CD4-positive, alpha-beta memory T cell (primary cell): ENCODE data around the gene CEACAM16. TPM values are rescaled to one million over a fixed set of nuclear protein-coding genes. Genes with fewer than 3 reads are reported as not detected.

Experiments used
- CTCF ChIA-PET: fragments of 350-600 bp; sonication (Branson Sonifier 250); formaldehyde crosslinking; loops from one replicate; lab custom pipeline; 2021; ENCODE audit warnings: inconsistent platforms; ENCODE audit not compliant: partially characterized antibody; lab: Charles Lee
- POLR2A ChIA-PET: fragments of 350-600 bp; sonication (Branson Sonifier 250); formaldehyde crosslinking; loops from one replicate; lab custom pipeline; 2021; ENCODE audit not compliant: partially characterized antibody; lab: Charles Lee
- DNase-seq, 5 donors: peaks; one replicate each; pipeline versions ENCODE4 v3.0.0 to v3.0.0-alpha.2; 2020 to 2022; ENCODE audit warnings: mixed read lengths in 1 of 5
- H3K27ac ChIP-seq: one replicate; pipeline ENCODE4 v1.7.0; 2013; ENCODE audit warnings: low read depth, low read length
- H3K27me3 ChIP-seq: 2 replicates; pipeline ENCODE4 v1.7.0; 2013; ENCODE audit warnings: mild to moderate bottlenecking, low read length, moderate library complexity; ENCODE audit not compliant: insufficient read depth
- H3K36me3 ChIP-seq: 2 replicates; pipeline ENCODE4 v1.7.0; 2013; ENCODE audit warnings: mild to moderate bottlenecking, low read length, moderate library complexity; ENCODE audit not compliant: insufficient read depth
- H3K4me1 ChIP-seq: 2 replicates; pipeline ENCODE4 v1.7.0; 2013; ENCODE audit warnings: mild to moderate bottlenecking, low read length, moderate library complexity; ENCODE audit not compliant: insufficient read depth
- H3K4me3 ChIP-seq, 2 donors: one replicate each; pipeline ENCODE4 v1.7.0; 2013; ENCODE audit warnings: low read length in 2 of 2, mild to moderate bottlenecking in 1 of 2
- H3K9me3 ChIP-seq, 2 donors: one replicate each; pipeline ENCODE4 v1.7.0; 2013; ENCODE audit warnings: low read length in 2 of 2, control low read depth in 1 of 2; ENCODE audit not compliant: control insufficient read depth in 1 of 2
- H3K27ac Mint-ChIP-seq, 7 donors: one replicate each; pipeline ENCODE4 v1.8.0; 2020 to 2021; ENCODE audit warnings: mixed read lengths in 7 of 7, mild to moderate bottlenecking in 6 of 7, inconsistent platforms in 3 of 7, moderate library complexity in 3 of 7
- H3K27me3 Mint-ChIP-seq, 2 donors: one replicate each; pipeline ENCODE4 v1.8.0; 2020 to 2021; ENCODE audit warnings: mixed read lengths in 2 of 2
- H3K36me3 Mint-ChIP-seq, 2 donors: one replicate each; pipeline ENCODE4 v1.8.0; 2020 to 2021; ENCODE audit warnings: mixed read lengths in 2 of 2, inconsistent platforms in 1 of 2, mild to moderate bottlenecking in 1 of 2
- H3K4me1 Mint-ChIP-seq, 4 donors: one replicate each; pipeline ENCODE4 v1.8.0; 2020 to 2021; ENCODE audit warnings: mixed read lengths in 4 of 4, mild to moderate bottlenecking in 1 of 4
- H3K4me3 Mint-ChIP-seq, 8 donors: one replicate each; pipeline ENCODE4 v1.8.0; 2020 to 2021; ENCODE audit warnings: mixed read lengths in 8 of 8, mild to moderate bottlenecking in 7 of 8, moderate library complexity in 6 of 8, inconsistent platforms in 3 of 8
- H3K9me3 Mint-ChIP-seq, 8 donors: one replicate each; pipeline ENCODE4 v1.8.0; 2020 to 2021; ENCODE audit warnings: mixed read lengths in 8 of 8, mild to moderate bottlenecking in 5 of 8, inconsistent platforms in 3 of 8, moderate library complexity in 1 of 8
- intact Hi-C: fragments of 100-400 bp; cut with micrococcal nuclease; formaldehyde crosslinking; loops from one replicate; pipeline ENCODE4 v1.15.1; 2023
- polyA plus RNA-seq, 2 donors: library from polyadenylated mRNA; unstranded; fragments of 300-500 nt; fragmentation: Illumina TruSeq; gene quantifications; one replicate each; pipeline ENCODE4 v1.2.3, GENCODE V29; 2021
- total RNA-seq, 2 experiments: library from RNA; stranded (reverse); gene quantifications; one replicate each; pipeline ENCODE4 v1.2.3, GENCODE V29; 2021

The CEACAM16 gene
- total and polyA plus RNA-seq, 4 experiments from 2014 or later = not detected

DNA sequence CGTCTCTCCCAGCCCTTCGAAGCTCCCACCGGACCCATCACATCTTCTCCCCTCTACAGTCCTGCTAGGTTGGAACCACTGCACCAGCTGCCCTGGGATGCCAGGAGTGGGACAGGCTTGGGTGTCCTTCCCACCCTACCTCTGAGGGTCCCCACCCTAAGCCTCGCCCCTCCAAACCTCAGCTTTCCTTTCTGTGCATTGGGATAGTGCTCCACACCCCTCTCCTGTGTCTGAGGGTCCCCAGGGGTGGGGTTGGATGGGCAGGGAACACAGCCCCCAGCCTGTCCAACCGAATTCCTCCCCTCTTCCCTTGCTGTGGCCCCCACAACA is 47.6 kb downstream of the CEACAM16 start:
- Mint-ChIP-seq H3K36me3 (peaks cover 5 to 23% of the 10 kb centered on the region in 2 donors), H3K27me3 (no peaks in the 10 kb centered on the region), H3K4me3 (peak overlapping the region; percentile 70 to 99 (median 91)), H3K9me3 (peaks cover 0 to 2% (median 0%) of the 10 kb centered on the region in 8 donors), H3K27ac (peak overlapping the region; percentile 85 to 100 (median 97)), H3K4me1 (peaks cover 27 to 63% (median 40%) of the 10 kb centered on the region in 4 donors)
- peak in 1 of 5 donors; percentile 20 for DNase-seq
- H3K4me1 ChIP-seq = peaks cover 38% of the 10 kb centered on the region
- CTCF ChIA-PET = no interaction called here
- no peak overlapping the region for H3K4me3 ChIP-seq
- no peaks in the 10 kb centered on the region for H3K27me3 ChIP-seq
- no peaks in the 10 kb centered on the region for H3K36me3 ChIP-seq
- H3K27ac ChIP-seq = peak overlapping the region; percentile 98
- POLR2A ChIA-PET = interaction anchor here (1.1 kb wide), 1 partner anchor 9 kb away, joined by 3 read pairs; no protein-coding TSS in a partner anchor
- intact Hi-C loops = loop anchor here (5.0 kb wide), 2 partner anchors 146 to 256 kb away; partner anchors contain the start of genes RELB and TOMM40
- H3K9me3 ChIP-seq = no peaks in the 10 kb centered on the region

DNA sequence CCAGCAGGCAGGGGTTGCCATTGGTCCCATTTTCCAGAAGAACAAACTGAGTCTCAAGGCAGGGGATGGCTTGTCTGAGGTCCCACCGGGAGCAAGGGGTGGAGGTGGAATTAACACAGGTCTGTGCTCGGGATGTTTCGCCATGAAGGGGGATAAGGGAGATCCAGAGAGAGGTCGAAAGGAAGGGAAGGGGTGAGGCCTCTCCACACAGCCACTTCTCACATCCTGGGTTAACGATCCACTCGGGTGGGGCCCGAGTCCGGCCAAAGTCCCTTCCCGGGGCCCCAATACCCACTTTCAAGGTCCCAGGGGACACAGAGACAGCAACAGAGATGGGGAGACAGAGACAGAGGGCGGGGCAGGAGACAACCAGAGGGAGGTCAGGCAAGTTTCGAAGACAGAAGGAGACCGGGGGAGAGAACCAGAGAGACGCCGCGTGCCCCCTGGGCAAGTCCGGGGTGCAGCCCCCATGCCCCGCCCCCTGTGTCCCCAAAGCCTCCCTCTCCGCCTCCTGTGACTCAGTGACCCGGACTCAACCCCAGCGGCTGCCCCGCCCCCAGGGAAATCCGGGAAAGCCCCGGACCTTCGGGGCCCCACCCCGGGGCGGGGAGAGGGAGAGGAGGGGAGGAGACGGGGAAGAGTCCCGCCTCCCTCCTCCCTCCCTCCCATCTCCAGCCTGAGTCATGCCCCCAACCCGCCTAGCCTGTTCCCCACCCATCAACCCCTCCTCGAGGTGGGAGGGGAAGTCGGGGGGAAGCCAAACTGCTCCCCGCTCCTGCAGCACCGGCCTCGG is 48.2 kb downstream of the CEACAM16 start:
- Histone ChIP-seq H3K4me1 (peaks cover 44% of the 10 kb centered on the region), H3K27ac (peak overlapping the region; percentile 98), H3K9me3 (no peaks in the 10 kb centered on the region), H3K4me3 (peak overlapping the region; percentile 66), H3K36me3 (no peaks in the 10 kb centered on the region), H3K27me3 (no peaks in the 10 kb centered on the region)
- peaks cover 6 to 28% of the 10 kb centered on the region in 2 donors for H3K36me3 Mint-ChIP-seq
- ChIA-PET CTCF (no interaction called here), POLR2A (no interaction called here)
- peak overlapping the region; percentile 85 to 100 (median 97) for H3K27ac Mint-ChIP-seq
- H3K4me1 Mint-ChIP-seq = peaks cover 30 to 67% (median 45%) of the 10 kb centered on the region in 4 donors
- intact Hi-C loops = loop anchor here (1.0 to 5.0 kb wide), 3 partner anchors 23 to 255 kb away; partner anchors contain the start of genes RELB and TOMM40
- peaks cover 0 to 2% (median 0%) of the 10 kb centered on the region in 8 donors for H3K9me3 Mint-ChIP-seq
- H3K4me3 Mint-ChIP-seq = peak overlapping the region; percentile 89 to 99 (median 96)
- peak; percentile 81 to 95 (median 86) for DNase-seq
- no peaks in the 10 kb centered on the region for H3K27me3 Mint-ChIP-seq

DNA sequence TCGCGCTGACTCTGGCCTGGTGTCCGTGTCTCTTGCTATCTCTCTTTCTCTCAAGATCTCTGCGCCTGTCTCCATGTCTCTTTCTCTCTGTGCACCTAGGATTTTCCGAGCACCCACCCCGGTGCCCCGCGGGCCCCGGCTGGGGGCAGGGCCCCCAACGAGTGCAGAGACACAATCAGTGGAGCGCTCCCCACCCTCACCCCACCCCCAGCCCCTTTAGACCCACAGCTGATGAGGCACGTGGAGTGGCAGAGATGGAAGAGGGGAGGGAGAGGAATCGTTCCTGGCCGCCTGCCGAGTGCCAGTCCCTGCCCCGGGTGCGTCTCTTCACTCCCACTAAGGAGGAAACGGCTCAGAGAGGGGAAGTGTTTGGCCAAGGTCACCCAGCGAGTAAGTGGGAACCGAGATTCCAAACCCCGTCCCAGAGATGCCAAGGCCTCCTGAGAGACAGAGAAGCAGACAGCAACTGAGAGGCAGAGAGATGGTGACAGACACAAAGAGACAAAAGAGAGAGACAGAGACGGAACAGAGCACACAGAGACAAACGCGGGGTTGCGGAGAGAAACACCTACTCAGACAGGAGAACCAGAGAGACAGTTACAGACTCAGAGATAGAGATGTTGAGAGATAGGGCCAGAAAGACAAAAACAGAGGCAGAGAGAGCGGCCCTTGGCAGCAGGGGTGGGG is 48.9 kb downstream of the CEACAM16 start:
- Mint-ChIP-seq H3K4me1 (peaks cover 38 to 67% (median 51%) of the 10 kb centered on the region in 4 donors), H3K27me3 (no peaks in the 10 kb centered on the region), H3K27ac (peak overlapping the region; percentile 85 to 100 (median 97)), H3K4me3 (peak overlapping the region; percentile 89 to 99 (median 96)), H3K9me3 (peaks cover 0 to 2% (median 0%) of the 10 kb centered on the region in 8 donors), H3K36me3 (peaks cover 13 to 36% of the 10 kb centered on the region in 2 donors)
- ChIA-PET CTCF (no interaction called here), POLR2A (no interaction called here)
- peak in 1 of 5 donors; percentile 67 for DNase-seq
- Histone ChIP-seq H3K36me3 (no peaks in the 10 kb centered on the region), H3K27ac (peak overlapping the region; percentile 98), H3K4me3 (peak overlapping the region; percentile 66), H3K4me1 (peaks cover 51% of the 10 kb centered on the region), H3K27me3 (no peaks in the 10 kb centered on the region), H3K9me3 (no peaks in the 10 kb centered on the region)
- intact Hi-C loops = loop anchor here (1.0 to 5.0 kb wide), 3 partner anchors 22 to 254 kb away; partner anchors contain the start of genes RELB and TOMM40

DNA sequence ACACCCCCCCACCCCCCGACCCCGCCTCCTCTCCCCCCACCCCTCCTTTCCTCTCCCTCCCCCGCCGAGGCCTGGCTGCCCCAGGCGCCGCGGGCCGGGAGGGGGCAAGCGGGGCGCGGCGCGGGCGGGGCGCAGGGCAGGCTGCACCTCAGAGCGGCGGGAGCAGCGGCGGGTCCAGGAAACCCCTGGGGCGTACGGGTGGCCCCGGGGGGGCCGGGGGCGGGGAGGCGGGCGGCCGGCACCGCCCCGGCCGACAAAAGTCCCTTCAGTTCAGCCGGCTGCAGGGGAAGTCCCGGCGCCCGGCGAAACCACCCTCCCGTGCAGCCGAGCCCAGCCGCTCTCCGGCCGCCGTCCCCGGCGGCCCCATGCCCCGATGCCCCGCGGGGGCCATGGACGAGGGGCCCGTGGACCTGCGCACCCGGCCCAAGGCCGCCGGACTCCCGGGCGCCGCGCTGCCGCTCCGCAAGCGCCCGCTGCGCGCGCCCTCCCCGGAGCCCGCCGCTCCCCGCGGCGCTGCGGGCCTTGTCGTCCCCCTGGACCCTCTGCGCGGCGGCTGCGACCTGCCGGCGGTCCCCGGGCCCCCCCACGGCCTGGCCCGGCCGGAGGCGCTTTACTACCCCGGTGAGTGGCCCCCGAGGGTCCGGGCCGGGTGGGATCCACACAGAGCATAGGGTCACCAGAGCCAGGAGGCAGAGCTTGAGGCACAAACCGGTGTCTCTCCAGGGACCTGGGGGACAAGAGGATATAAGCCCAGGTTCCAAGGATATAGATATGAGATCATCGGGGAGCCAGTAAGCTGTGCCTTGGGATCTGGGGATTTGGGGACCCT is 49.7 kb downstream of the CEACAM16 start, which contains the start of gene BCL3:
Gene BCL3, plus strand, starts transcription at position 283 of the 829 bp plus-strand sequence. Its CDS starts 83 bp downstream, at position 366.
- peak; percentile 77 to 85 (median 83) for DNase-seq
- H3K36me3 ChIP-seq = no peaks in the 10 kb centered on the region
- H3K27me3 Mint-ChIP-seq = no peaks in the 10 kb centered on the region
- peaks cover 38 to 72% (median 51%) of the 10 kb centered on the region in 4 donors for H3K4me1 Mint-ChIP-seq
- CTCF ChIA-PET = interaction anchor here (1.0 to 2.9 kb wide), 4 partner anchors 18 to 25 kb away, joined by 3 to 16 read pairs (median 7); no protein-coding TSS in a partner anchor
- peak within 1 kb of the TSS; percentile 97 to 100 (median 98) for H3K27ac Mint-ChIP-seq
- H3K9me3 Mint-ChIP-seq = peaks cover 0 to 2% (median 0%) of the 10 kb centered on the region in 8 donors
- H3K27ac ChIP-seq = peak within 1 kb of the TSS; percentile 98
- H3K4me1 ChIP-seq = peaks cover 55% of the 10 kb centered on the region
- H3K4me3 ChIP-seq = peak within 1 kb of the TSS; percentile 66
- no peaks in the 10 kb centered on the region for H3K9me3 ChIP-seq
- H3K36me3 Mint-ChIP-seq = peaks cover 13 to 41% of the 10 kb centered on the region in 2 donors
- peak within 1 kb of the TSS; percentile 89 to 99 (median 96) for H3K4me3 Mint-ChIP-seq
- intact Hi-C loops = loop anchor here (5.0 kb wide), 2 partner anchors 144 to 254 kb away; partner anchors contain the start of genes RELB and TOMM40
- no peaks in the 10 kb centered on the region for H3K27me3 ChIP-seq
- POLR2A ChIA-PET = interaction anchor here (0.7 to 1.5 kb wide), 3 partner anchors 21 to 24 kb away, joined by 3 to 6 read pairs (median 5); no protein-coding TSS in a partner anchor

DNA sequence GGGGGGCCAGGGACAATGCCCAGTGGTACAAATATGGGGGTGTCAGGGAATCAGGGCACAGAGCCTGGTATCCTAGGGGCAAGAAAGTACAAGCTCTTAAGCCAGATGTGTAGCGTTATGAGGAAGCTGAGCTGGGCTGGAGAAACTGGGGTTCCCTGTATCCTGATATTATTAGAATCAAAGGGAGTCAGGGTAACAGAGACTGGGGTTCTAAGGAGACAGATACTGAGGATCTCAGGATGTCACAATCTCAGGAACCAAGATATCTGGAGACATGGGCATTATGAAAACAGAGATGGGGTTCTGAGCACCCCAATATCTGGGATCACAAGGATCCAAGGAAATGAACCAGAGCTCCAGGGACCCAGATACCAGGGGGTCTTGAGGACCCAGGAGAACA is 50.3 kb downstream of the CEACAM16 start:
- peak overlapping the region; percentile 95 to 100 (median 98) for H3K27ac Mint-ChIP-seq
- peaks cover 42 to 78% (median 56%) of the 10 kb centered on the region in 4 donors for H3K4me1 Mint-ChIP-seq
- H3K27me3 Mint-ChIP-seq = no peaks in the 10 kb centered on the region
- Histone ChIP-seq H3K4me1 (peaks cover 59% of the 10 kb centered on the region), H3K27me3 (no peaks in the 10 kb centered on the region), H3K36me3 (no peaks in the 10 kb centered on the region), H3K27ac (peak overlapping the region; percentile 92), H3K4me3 (peak overlapping the region; percentile 52 to 64), H3K9me3 (no peaks in the 10 kb centered on the region)
- H3K9me3 Mint-ChIP-seq = peaks cover 0 to 2% (median 0%) of the 10 kb centered on the region in 8 donors
- DNase-seq = peak in 1 of 5 donors; percentile 15
- ChIA-PET POLR2A (interaction anchor here (0.7 to 1.5 kb wide), 3 partner anchors 21 to 25 kb away, joined by 3 to 6 read pairs (median 5); no protein-coding TSS in a partner anchor), CTCF (interaction anchor here (1.0 to 2.9 kb wide), 4 partner anchors 17 to 26 kb away, joined by 3 to 16 read pairs (median 7); no protein-coding TSS in a partner anchor)
- intact Hi-C loops = loop anchor here (5.0 kb wide), 2 partner anchors 143 to 253 kb away; partner anchors contain the start of genes RELB and TOMM40
- peaks cover 13 to 45% of the 10 kb centered on the region in 2 donors for H3K36me3 Mint-ChIP-seq
- H3K4me3 Mint-ChIP-seq = peak overlapping the region; percentile 87 to 96 (median 90)

DNA sequence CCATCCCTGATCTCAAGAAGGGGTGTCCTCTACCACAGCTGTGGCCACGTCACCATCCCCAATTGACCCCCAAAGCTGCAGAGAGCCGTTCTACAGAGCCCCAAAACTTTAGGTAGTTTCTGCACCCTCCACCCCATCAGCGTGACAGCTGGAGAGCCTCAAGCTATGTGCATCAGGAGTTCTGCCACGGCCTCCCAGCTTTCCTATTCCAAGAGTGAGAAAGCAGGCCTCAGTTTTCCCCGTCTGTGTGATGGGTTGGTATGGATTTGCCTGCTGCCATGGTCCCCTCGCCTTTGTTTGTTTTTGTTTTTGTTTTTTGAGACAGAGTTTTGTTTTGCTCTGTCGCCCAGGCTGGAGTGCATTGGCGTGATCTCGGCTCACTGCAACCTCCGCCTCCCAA is 51.0 kb downstream of the CEACAM16 start:
- intact Hi-C loops = loop anchor here (5.0 kb wide), 2 partner anchors 142 to 252 kb away; partner anchors contain the start of genes RELB and TOMM40
- H3K4me3 ChIP-seq = peak overlapping the region; percentile 52 to 64
- H3K27ac Mint-ChIP-seq = peak overlapping the region; percentile 95 to 100 (median 98)
- DNase-seq = peak in 1 of 5 donors; percentile 7
- CTCF ChIA-PET = interaction anchor here (1.4 to 2.9 kb wide), 2 partner anchors 17 to 21 kb away, joined by 4 to 16 read pairs; no protein-coding TSS in a partner anchor
- H3K9me3 ChIP-seq = no peaks in the 10 kb centered on the region
- H3K4me1 Mint-ChIP-seq = peaks cover 46 to 85% (median 61%) of the 10 kb centered on the region in 4 donors
- H3K27me3 Mint-ChIP-seq = no peaks in the 10 kb centered on the region
- POLR2A ChIA-PET = interaction anchor here (1.4 to 1.5 kb wide), 2 partner anchors 22 to 26 kb away, joined by 5 to 6 read pairs; no protein-coding TSS in a partner anchor
- peak overlapping the region; percentile 87 to 96 (median 90) for H3K4me3 Mint-ChIP-seq
- peaks cover 13 to 49% of the 10 kb centered on the region in 2 donors for H3K36me3 Mint-ChIP-seq
- H3K27ac ChIP-seq = peak overlapping the region; percentile 92
- peaks cover 0 to 2% (median 0%) of the 10 kb centered on the region in 8 donors for H3K9me3 Mint-ChIP-seq
- no peaks in the 10 kb centered on the region for H3K36me3 ChIP-seq
- H3K4me1 ChIP-seq = peaks cover 66% of the 10 kb centered on the region
- H3K27me3 ChIP-seq = no peaks in the 10 kb centered on the region
